Measurements from ENCODE around the gene MEAK7. TPM values are rescaled to one million over a fixed set of nuclear protein-coding genes. Genes with fewer than 3 reads are reported as not detected.

Gene MEAK7
- total and polyA plus RNA-seq, 7 donors: 4.2 to 13.7 (median 11.8) TPM

DNA sequence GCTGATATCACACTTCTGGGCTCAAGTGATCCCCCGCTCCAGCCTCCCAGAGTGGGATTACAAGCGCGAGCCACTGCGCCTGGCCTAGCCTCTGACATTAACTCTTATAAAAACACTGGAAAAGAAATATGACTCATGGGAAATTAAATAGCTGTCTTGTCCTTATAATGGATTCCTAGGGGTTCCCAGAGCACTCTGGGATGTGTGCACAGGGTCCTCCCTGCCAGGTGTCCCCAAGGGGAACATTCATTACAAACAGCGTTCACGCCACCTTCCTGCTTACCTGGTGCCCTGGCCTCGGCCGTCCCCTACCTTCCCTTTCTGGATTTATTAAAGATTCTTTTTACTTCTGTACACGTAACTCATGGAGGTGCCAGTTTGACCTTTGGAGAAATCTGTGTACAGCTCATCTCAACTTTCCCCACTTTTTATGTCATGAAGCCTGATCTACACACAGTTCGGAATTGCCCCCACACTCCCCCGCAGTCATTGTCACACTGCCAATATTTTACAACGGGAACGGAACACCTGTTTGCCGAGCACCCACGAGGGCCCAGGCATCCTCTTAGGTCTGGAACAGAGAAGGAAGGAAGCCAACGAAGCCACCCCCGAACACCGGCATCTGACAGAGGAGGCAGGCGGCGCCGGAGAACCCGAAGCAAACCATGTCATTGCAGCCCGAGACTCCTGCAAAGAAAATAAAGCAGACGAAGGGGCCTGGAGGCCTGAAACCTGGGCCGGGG lies 39.7 kb upstream of the MEAK7 start:
- intact Hi-C loops (cut with DNase I): no loop called here
- 23 to 43% methylated on average over 25 of the region's 25 CpGs for WGBS, 2 donors
- TF ChIP-seq, protein P1, sequence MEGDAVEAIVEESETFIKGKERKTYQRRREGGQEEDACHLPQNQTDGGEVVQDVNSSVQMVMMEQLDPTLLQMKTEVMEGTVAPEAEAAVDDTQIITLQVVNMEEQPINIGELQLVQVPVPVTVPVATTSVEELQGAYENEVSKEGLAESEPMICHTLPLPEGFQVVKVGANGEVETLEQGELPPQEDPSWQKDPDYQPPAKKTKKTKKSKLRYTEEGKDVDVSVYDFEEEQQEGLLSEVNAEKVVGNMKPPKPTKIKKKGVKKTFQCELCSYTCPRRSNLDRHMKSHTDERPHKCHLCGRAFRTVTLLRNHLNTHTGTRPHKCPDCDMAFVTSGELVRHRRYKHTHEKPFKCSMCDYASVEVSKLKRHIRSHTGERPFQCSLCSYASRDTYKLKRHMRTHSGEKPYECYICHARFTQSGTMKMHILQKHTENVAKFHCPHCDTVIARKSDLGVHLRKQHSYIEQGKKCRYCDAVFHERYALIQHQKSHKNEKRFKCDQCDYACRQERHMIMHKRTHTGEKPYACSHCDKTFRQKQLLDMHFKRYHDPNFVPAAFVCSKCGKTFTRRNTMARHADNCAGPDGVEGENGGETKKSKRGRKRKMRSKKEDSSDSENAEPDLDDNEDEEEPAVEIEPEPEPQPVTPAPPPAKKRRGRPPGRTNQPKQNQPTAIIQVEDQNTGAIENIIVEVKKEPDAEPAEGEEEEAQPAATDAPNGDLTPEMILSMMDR (IDR thresholded peaks at IDR 0.05): no peak
- TF ChIP-seq POLR2A (IDR thresholded peaks at IDR 0.05): no peak
- no peak for TF ChIP-seq EP300 (IDR thresholded peaks at IDR 0.05)
- TF ChIP-seq POLR2AphosphoS5 (IDR thresholded peaks at IDR 0.05): no peak
- no peaks in the 10 kb centered on the region for H3K4me1 ChIP-seq
- H3K27me3 ChIP-seq: peaks cover 0 to 5% (median 0%) of the 10 kb centered on the region in 3 donors
- H3K9me3 ChIP-seq: no peaks in the 10 kb centered on the region
- H3K36me3 ChIP-seq: no peaks in the 10 kb centered on the region
- DNase-seq: no peak
- no peak overlapping the region for H3K4me3 ChIP-seq
- H3K27ac ChIP-seq: no peak overlapping the region

DNA sequence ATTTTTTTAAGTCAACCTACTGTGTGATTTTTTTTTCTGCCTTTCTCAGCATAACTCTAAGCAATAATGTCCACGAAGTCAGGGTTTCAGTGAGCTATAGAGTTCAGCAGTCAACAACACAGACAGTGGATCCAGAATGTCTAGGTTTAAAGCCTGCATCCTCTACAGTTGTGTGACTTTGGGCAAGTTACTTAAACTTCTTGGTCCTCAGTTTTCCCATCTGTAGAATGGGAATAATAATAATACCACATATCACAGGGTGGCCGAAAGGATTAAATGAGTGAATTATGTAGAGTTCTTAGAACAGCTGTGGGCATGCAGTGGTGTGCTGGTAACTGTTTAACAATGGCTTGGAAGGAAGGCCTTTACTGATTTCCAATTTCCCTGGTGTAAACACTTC lies 38.8 kb upstream of the MEAK7 start:
- no peaks in the 10 kb centered on the region for H3K4me1 ChIP-seq
- TF ChIP-seq EP300 (IDR thresholded peaks at IDR 0.05): no peak
- TF ChIP-seq POLR2A (IDR thresholded peaks at IDR 0.05): no peak
- TF ChIP-seq POLR2AphosphoS5 (IDR thresholded peaks at IDR 0.05): no peak
- no peak overlapping the region for H3K4me3 ChIP-seq
- H3K9me3 ChIP-seq: no peaks in the 10 kb centered on the region
- peaks cover 0 to 5% (median 0%) of the 10 kb centered on the region in 3 donors for H3K27me3 ChIP-seq
- intact Hi-C loops (cut with DNase I): no loop called here
- H3K36me3 ChIP-seq: no peaks in the 10 kb centered on the region
- WGBS, 2 donors: 90% methylated on average over 2 of the region's 2 CpGs
- no peak for DNase-seq
- no peak overlapping the region for H3K27ac ChIP-seq

DNA sequence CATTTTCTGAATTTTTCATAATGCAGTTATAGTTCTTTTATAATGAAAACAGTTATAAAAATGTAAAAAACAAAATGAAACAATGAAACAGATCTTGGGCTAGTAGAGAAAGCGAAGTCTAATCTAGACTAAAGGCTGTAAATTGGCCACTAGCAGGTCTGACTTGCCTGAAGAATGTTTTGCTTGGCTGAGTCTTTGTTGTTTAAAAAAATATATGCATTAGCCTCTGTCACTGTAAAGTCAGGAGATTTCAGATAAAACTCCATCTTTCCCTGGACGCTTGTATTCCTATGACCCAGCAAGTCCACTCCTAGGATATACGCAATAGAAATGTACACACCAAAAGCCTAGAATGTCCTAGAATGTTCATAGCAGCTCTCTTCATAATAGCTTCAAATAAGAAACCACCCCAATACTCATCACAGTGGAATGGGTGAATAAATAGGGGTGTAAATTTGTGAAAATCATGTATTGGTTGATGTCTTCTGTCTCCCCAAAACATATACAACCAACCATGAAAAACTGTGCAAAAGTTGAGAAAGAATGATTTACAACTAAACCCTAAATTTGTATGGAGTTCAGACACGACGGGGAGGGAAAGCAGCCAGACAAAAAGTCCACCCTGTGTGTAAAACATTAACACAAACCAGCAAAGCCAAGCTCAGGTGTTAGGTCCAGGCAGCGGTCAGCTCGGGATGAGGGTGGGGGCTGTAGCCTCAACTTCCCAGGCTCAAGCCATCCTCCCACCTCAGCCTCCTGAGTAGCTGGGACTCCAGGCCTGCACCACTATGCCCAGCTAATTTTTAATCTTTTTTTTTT lies 37.7 kb upstream of the MEAK7 start:
- Histone ChIP-seq H3K4me3 (no peak overlapping the region), H3K9me3 (no peaks in the 10 kb centered on the region), H3K27ac (no peak overlapping the region), H3K36me3 (no peaks in the 10 kb centered on the region), H3K4me1 (no peaks in the 10 kb centered on the region), H3K27me3 (peaks cover 0 to 5% (median 0%) of the 10 kb centered on the region in 3 donors)
- WGBS, 2 donors: 57 to 80% methylated on average over 7 of the region's 7 CpGs
- TF ChIP-seq, protein P1 (IDR thresholded peaks at IDR 0.05): no peak
- TF ChIP-seq POLR2A (IDR thresholded peaks at IDR 0.05) (no peak), POLR2AphosphoS5 (IDR thresholded peaks at IDR 0.05) (no peak), EP300 (IDR thresholded peaks at IDR 0.05) (no peak)
- no peak for DNase-seq
- intact Hi-C loops (cut with DNase I): no loop called here

DNA sequence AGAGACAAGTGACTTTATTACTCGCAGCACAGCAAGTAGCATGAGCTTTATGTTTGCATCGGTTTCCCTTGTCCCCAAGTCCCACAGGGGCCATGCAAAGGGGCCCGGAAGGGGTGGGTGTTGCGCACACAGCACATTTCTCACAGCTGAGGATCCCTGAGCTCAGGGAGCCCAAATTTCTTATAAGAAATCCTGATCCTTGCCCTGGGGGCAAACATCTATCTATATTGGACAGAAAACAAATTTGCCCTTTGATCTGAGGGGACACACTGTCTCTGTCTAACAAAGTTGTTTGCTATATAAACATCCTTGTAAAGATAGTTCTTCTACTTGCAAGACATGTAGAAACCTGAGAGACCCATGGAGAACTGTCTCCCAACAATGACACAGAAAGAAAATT lies 35.7 kb upstream of the MEAK7 start:
- Histone ChIP-seq H3K4me1 (no peaks in the 10 kb centered on the region), H3K27me3 (peaks cover 0 to 5% (median 0%) of the 10 kb centered on the region in 3 donors), H3K36me3 (no peaks in the 10 kb centered on the region), H3K9me3 (no peaks in the 10 kb centered on the region), H3K4me3 (no peak overlapping the region), H3K27ac (no peak overlapping the region)
- intact Hi-C loops (cut with DNase I): no loop called here
- 96% methylated on average over 4 of the region's 4 CpGs for WGBS, 2 donors
- no peak for DNase-seq
- TF ChIP-seq, protein P1 (IDR thresholded peaks at IDR 0.05): no peak

DNA sequence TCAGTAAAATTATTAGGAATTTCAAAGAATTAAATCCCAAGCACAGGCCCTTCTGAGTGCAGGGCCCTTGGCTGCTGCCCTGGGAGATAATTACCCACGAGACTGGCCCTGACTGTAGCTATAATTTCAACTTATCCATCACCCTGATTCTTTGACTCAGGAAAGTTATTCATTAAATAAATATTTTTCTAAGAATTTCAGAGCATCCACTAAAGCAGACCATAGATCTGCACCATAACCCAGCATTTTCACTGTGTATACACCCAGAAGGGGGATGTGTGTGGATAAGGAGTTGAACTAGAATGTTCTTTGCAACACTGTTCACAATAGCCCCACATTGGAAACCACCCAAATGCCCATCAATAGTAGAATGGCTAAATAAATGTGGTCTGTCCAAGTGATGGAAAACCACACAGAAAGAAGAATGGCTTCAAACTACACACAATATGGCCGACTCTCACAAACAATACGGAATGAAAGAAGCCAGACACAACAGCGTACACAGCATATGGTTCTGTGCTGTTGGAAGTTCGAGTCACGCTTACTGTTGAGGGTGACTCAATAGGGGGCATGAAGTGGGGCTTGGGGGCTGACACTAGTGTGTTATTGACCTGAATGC lies 33.9 kb upstream of the MEAK7 start:
- no peaks in the 10 kb centered on the region for H3K36me3 ChIP-seq
- intact Hi-C loops (cut with DNase I): no loop called here
- H3K4me3 ChIP-seq: no peak overlapping the region
- no peaks in the 10 kb centered on the region for H3K9me3 ChIP-seq
- H3K27ac ChIP-seq: no peak overlapping the region
- DNase-seq: no peak
- WGBS, 2 donors: 96 to 98% methylated on average over 6 of the region's 6 CpGs
- no peaks in the 10 kb centered on the region for H3K27me3 ChIP-seq
- TF ChIP-seq POLR2A (IDR thresholded peaks at IDR 0.05) (no peak), EP300 (IDR thresholded peaks at IDR 0.05) (no peak), POLR2AphosphoS5 (IDR thresholded peaks at IDR 0.05) (no peak)
- TF ChIP-seq, protein P1 (IDR thresholded peaks at IDR 0.05): no peak
- peaks cover 0 to 6% (median 4%) of the 10 kb centered on the region in 4 donors for H3K4me1 ChIP-seq

Data from sigmoid colon (tissue), 7 donors.